GM18861 (cell line): ENCODE measurements around the gene SMCO4.

Experiments
- ATAC-seq: cut with Tn5 transposase; IDR thresholded peaks from one replicate; pipeline ENCODE4 v1.9.1; 2021; ENCODE audit not compliant: unreplicated experiment

The SMCO4 gene

GRCh38 chr11:93510196-93510873 is 32.9 kb downstream of the SMCO4 start:
- ATAC-seq: no peak

DNA sequence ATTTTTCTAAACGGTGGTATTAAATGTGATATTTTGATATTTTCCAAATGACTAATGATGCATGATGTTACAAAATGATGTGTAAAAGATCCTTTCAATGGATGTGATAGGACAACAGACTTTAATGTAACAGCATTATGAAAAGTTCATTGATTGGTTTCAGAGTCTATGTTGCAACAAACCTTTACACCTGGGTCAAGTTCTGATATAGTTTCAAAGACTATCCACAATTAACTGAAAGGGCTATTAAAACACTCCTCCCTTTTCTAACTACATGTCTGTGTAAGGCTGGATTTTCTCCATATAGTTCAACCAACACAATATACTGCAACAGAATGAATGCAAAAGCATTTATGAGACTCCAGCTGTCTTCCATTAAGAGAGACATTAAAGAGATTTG is 35.7 kb downstream of the SMCO4 start:
- ATAC-seq: no peak

- no peak for ATAC-seq
Observed at GRCh38 chr11:93505703-93506102, 37.5 kb downstream of the SMCO4 start.

DNA sequence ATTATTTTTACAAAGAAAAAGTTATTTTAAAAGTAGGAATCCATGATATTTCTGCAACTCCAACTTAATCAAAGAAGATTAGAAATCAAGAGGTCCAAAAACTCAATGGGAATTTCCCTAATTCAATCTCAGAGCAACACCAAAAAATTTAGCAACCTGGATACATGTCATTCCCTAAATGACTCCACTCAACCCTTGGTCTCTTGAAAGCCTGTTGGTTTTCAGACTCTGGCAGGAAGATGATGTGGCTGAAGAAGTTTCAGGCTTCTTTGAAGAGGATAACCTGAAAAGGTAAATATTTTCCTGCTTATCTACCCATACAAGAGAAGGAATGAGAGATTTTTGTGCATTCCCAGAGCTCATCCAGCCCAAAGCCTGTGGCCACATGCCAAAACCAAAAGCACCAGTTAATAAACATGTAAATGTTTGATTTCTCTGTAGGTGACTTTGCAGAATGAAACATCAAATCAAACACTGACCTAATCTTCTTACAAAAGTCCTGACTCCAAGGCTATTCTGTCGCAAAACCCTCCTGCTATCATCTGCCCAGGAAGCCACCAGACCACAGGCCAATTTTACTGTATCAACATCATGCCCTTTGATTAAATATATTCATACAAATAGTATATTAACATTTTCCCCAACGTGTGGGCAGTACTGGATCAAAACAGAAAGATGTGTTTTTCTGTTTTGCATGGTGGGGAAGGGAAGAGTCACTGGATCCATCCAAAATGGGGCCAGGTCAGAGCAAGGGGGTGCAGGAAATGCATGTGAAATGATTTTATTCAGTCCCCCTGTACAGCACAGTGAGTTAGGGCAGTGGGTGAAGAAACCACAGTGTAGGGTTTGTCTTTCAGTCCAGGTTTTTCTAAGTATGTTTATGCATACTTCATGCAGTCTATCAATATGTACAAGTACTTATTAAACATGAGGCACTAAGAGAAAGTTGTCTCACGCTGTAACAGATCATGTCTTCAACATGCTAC is 38.8 kb downstream of the SMCO4 start:
- ATAC-seq: no peak

- no peak for ATAC-seq
Observed at GRCh38 chr11:93501856-93502255, 41.3 kb downstream of the SMCO4 start.

DNA sequence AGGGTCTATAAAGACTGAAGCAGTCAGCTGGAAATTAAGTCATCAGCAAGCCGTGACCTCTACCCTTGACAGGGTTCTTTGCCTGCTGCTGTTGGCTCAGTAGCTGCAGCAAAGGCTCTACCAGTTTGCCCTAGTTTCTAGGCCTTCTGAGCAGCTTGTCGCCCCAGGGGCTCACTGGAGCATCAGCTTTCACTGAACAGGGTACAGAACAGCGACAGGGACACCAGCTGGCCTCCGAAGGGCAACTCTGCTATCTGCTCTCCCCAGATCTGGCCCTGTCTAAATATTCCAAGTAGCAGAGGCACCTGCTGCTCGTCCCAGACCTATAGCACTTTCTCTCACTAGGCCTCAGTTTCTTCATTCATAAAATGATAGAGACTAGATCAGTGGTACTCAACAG is 42.4 kb downstream of the SMCO4 start:
- no peak for ATAC-seq

- no peak for ATAC-seq
Observed at GRCh38 chr11:93498641-93499040, 44.5 kb downstream of the SMCO4 start.

DNA sequence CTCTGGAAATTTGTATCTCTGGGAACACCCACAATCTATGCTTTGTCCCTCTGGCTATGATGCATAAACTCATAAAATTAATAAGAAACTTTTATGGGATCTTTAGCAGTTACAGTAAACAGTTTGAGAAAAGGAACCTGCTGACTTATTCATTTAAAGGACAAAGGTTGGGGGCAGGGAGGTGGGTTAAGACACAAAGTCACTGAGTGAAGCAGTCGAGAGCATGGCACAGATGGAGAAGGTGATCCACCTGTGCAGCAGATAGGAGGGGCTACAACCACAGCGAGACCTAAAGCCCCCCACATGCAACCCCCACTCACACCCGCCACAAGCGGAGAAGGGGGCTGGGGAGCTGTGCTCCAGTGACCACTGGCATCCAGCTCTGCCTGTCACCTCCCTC is 45.0 kb downstream of the SMCO4 start:
- ATAC-seq: no peak

GRCh38 chr11:93497596-93497995 is 45.6 kb downstream of the SMCO4 start:
- no peak for ATAC-seq

DNA sequence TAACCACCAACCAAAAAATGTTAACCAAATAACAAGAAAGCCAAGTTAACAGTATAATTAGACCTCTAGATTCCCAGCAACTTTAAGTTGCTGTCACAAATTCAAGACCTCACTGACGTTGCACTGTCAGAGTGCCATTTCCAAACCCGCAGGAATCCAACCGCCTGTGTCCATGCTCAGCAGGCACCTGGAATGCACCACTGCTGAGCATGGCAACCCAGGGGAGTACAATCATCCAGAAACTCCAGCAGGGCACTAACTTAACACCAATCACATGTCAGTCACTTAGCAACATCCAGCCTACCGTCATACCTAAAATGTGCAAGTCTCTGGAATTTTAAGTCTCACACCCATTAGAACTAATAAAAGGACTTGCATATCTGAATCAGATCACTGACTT is 48.8 kb downstream of the SMCO4 start:
- ATAC-seq: no peak

GRCh38 chr11:93493252-93493897 is 49.8 kb downstream of the SMCO4 start:
- ATAC-seq: no peak

DNA sequence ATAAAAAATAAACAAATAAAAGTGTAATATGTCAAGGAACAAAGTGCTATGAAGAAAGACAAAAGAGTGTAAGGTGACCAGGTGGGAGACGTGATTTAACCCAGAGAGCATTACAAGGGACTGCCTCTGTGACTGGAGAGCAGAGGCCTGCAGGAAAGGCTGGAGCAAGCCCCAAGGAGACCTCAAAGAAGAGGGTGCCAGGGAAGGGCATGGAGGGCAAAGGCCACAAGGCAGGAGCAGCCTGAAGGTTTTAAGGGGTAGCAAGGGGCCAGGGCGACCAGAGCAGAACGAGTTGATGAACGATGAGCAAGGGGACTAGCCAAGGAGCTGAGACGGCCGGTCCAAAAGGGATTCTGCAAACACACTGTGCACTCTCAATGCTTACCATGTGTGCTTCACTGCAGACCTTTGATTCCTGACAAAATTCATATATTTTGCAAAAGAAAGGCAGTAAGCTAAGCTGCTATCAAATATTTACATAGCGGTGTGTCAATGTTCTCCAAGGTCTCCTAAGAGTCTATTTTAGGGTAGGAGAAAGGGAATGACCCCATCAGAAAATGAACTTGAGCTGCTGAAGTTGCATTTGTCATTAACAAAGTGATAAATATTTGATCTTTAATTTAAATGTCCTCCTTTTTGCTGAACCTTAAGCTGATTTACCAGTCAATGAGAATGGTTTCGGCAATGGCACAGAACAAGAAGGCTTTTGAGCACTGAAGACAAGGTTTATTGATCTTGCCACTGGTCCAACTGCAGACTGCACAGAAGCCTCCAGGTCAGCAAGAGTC is 50.5 kb downstream of the SMCO4 start:
- no peak for ATAC-seq

GRCh38 chr11:93491973-93492372 is 51.2 kb downstream of the SMCO4 start:
- ATAC-seq: no peak

DNA sequence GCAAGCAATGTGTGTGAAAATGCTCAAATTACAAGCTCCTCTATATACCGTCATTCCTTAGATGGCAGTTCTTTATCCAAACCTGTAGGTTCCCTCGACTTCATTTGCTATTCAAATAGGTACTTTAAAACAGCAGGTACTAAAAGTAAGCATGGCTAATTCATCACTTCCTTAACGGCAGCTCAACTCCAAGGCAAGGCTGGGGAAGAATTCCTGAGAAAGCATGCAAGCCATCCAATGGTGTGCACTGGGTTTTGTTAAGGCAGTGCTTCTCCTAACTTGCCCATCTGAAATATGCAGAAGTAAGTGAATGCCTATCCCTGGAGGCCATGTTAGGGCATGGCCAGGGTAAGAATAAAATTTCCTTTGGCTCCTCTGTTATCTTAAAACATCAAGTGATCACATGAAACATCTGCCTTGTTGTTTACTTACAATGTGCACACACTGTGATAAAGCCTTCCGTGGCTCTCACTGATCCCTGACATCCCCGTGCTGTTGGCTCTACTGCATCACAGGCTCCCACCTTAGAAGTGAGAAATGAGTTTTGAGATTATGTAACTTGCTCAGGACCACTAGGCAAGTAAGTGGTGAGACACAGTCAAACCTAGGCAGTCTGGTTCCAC is 52.1 kb downstream of the SMCO4 start:
- ATAC-seq: no peak

GRCh38 chr11:93489841-93490240 is 53.4 kb downstream of the SMCO4 start:
- ATAC-seq: no peak

GRCh38 chr11:93487032-93487483 is 56.1 kb downstream of the SMCO4 start:
- ATAC-seq: no peak

DNA sequence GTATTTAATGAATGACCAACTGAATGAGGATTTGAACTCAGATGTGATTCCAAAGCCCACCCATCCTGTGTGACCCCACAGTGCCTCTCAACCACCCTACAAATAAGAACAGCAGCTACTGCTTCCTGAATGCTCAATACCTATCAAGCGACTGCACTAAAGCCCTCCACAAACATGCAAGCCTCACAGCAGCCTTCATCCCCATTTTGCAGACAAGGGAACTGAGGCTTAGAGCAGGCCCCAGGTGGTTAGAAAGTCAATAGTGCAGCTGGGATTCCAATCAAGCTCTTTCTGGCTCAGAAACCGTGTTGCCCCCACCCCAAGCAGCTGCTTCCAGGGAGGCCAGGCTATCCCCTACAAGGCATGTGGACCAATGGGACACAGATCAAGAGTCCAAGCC is 57.2 kb downstream of the SMCO4 start:
- ATAC-seq: no peak

DNA sequence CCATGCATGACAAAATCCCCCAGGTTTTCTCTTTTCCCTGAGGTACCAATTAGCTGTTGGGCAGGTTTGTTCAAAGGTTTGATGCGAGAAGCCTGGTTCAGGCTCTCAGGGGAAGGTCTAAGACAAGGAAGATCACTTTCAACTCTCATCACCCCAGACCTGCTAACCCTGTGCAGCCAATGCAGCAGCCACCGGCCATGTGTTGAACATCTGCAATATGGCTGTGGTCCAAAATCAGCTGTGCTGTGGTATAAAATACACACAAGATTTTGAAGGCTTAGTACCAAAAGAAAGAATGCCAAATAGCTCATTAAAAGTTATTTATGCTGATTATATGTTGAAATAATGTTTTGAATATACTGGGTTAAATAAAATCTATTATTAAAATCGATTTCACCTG is 58.5 kb downstream of the SMCO4 start:
- no peak for ATAC-seq

DNA sequence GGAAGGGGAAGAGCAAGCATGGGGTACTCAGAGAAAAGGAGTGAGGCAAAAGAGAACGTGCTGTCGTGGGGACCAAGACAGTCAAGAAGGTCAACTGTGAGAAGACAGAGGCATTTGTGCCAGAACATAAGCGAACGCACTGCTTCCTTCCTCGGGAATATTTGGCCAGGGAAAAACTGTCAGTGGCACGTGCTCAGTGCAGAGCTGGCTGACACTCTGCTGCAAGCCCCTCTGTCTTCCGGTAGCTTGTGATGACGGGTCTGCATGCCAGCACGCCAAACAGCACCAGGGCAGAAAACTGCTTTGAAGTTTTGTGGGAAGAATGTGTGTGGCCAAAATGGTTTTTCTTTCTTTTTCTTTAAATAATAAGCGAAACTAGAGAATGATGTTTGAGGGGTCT is 60.6 kb downstream of the SMCO4 start:
- no peak for ATAC-seq

- no peak for ATAC-seq
Observed at GRCh38 chr11:93481696-93482095, 61.5 kb downstream of the SMCO4 start.
